ENCODE results near the gene EID2. TPM values are rescaled to one million over a fixed set of nuclear protein-coding genes. Genes with fewer than 3 reads are reported as not detected.
A peak's percentile ranks its signal among the peaks of the same experiment; 100 is the strongest.

Gene EID2
- total and polyA plus RNA-seq, 2 of the 4 experiments (the other 2 are of a cell fraction): 5.7 to 9.8 TPM

- in situ Hi-C loops (cut with MboI; ENCODE audit: low sequenced_read_pairs): no loop called here
- H2AFZ ChIP-seq (replicated peaks; ENCODE audit: low read length, poor library complexity): peak overlapping the region; percentile 97
Observed at GRCh38 chr19:39533003-39533512, 6.9 kb downstream of the EID2 start.

More at GRCh38 chr19:39533003-39533512, 6.9 kb downstream of the EID2 start:
- Histone ChIP-seq H3K27me3 (ENCODE audit: control insufficient read depth, insufficient read depth, low read length) (no peaks in the 10 kb centered on the region), H2BK20ac (ENCODE audit: low read depth, low read length) (no peak overlapping the region), H3K14ac (replicated peaks; ENCODE audit: low read depth, low read length) (no peak overlapping the region), H3K4ac (ENCODE audit: low read depth, low read length) (no peak overlapping the region), H3K4me2 (ENCODE audit: low read depth, low read length) (no peak overlapping the region), H3K27ac (ENCODE audit: insufficient read depth, low read length) (no peak overlapping the region), H3K79me1 (ENCODE audit: low read depth in 1 of 2, low read length in 2 of 2) (peaks cover 7 to 40% of the 10 kb centered on the region in 2 experiments; a peak in 2 of 4 replicates), H4K5ac (ENCODE audit: low read depth, low read length) (no peak overlapping the region), H4K91ac (ENCODE audit: insufficient read depth, low read depth, low read length) (no peak overlapping the region), H3K4me3 (ENCODE audit: insufficient read depth, low read depth, low read length) (no peak overlapping the region), H3K18ac (ENCODE audit: low read depth, low read length) (no peak overlapping the region), H3K23ac (ENCODE audit: low read depth, low read length) (no peak overlapping the region), H3K56ac (ENCODE audit: extremely low read depth, insufficient read depth, low read length) (no peak overlapping the region), H3K36me3 (ENCODE audit: control insufficient read depth, insufficient read depth, low read length) (no peaks in the 10 kb centered on the region; the same call in 1 of the 2 replicates), H3K9me3 (ENCODE audit: control insufficient read depth, insufficient read depth, low read length) (no peaks in the 10 kb centered on the region), H4K8ac (ENCODE audit: low read depth in 2 of 2, low read length in 2 of 2) (no peak overlapping the region), H2BK120ac (ENCODE audit: low read depth, low read length) (no peak overlapping the region), H3K9me1 (ENCODE audit: insufficient read depth, low read length) (no peaks in the 10 kb centered on the region), H2AK9ac (replicated peaks; ENCODE audit: low read depth, low read length, poor library complexity) (no peak overlapping the region), H2BK5ac (ENCODE audit: low read depth, low read length, poor library complexity, severe bottlenecking) (no peak overlapping the region), H2BK15ac (ENCODE audit: low read depth, low read length) (no peak overlapping the region), H4K20me1 (ENCODE audit: insufficient read depth, low read length) (no peaks in the 10 kb centered on the region), H2AK5ac (ENCODE audit: low read depth, low read length) (no peak overlapping the region), H3K4me1 (ENCODE audit: control insufficient read depth, insufficient read depth, low read length) (no peaks in the 10 kb centered on the region), H3K9ac (ENCODE audit: low read depth, low read length) (no peak overlapping the region)
- POLR2A ChIA-PET (ENCODE audit: unreplicated experiment): interaction anchor here (0.8 kb wide), 1 partner anchor 97 kb away, joined by 3 read pairs; the partner anchor contains the start of gene RPS16
- dilution Hi-C loops (cut with HindIII; ENCODE audit: low sequenced_read_pairs, unreplicated experiment) (no loop called here), intact Hi-C loops (cut with micrococcal nuclease) (loop anchor here (2.0 to 5.0 kb wide), 3 partner anchors 36 to 130 kb away; partner anchors contain the start of genes DLL3 and TIMM50)
- 0% methylated on average over 3 of the region's 12 CpGs; no CpG with 5 or more reads in 1 of the 2 experiments for WGBS, 2 experiments (ENCODE audit: extremely low coverage in 2 of 2, insufficient read length in 1 of 2)
- DNase-seq: no peak
- no TSS peak for BruUV-seq (replicated peaks)
- CTCF ChIA-PET: interaction anchor here (0.9 to 1.6 kb wide), 3 partner anchors 18 to 93 kb away, joined by 3 to 10 read pairs (median 3); no protein-coding TSS in a partner anchor
- no peak for ATAC-seq (ENCODE audit: low read depth)
- TF ChIP-seq CTCF (conservative IDR thresholded peaks at IDR 0.05; ENCODE audit: low read depth, low read length) (no peak), CEBPB (IDR thresholded peaks at IDR 0.05; ENCODE audit: low read depth, low read length) (no peak), BHLHE40 (IDR thresholded peaks at IDR 0.05; ENCODE audit: low read depth, low read length) (no peak), MXI1 (IDR thresholded peaks at IDR 0.05; ENCODE audit: borderline replicate concordance, low read depth, low read length) (no peak), MAFK (IDR thresholded peaks at IDR 0.05; ENCODE audit: low read depth, low read length) (no peak), USF2 (IDR thresholded peaks at IDR 0.05; ENCODE audit: low read depth, low read length) (no peak), NFE2L2 (IDR thresholded peaks at IDR 0.05; ENCODE audit: low read depth, low read length) (no peak), SMC3 (IDR thresholded peaks at IDR 0.05; ENCODE audit: low read depth, low read length) (no peak), FOS (IDR thresholded peaks at IDR 0.05; ENCODE audit: low read depth, low read length) (no peak), CHD1 (IDR thresholded peaks at IDR 0.05; ENCODE audit: low read depth, low read length) (no peak), MAZ (IDR thresholded peaks at IDR 0.05; ENCODE audit: borderline replicate concordance, low read depth, low read length) (no peak), RFX5 (IDR thresholded peaks at IDR 0.05; ENCODE audit: low read depth, low read length) (no peak), RAD21 (IDR thresholded peaks at IDR 0.05; ENCODE audit: low read length) (no peak), POLR2A (IDR thresholded peaks at IDR 0.05; ENCODE audit: low read depth, low read length) (no peak), RCOR1 (IDR thresholded peaks at IDR 0.05; ENCODE audit: insufficient replicate concordance, low read length) (no peak), ELK1 (IDR thresholded peaks at IDR 0.05; ENCODE audit: borderline replicate concordance, low read depth, low read length) (no peak)

Measured in IMR-90 (cell line).